LHCN-M2 (cell line): Measurements from ENCODE around the gene NRG2. TPM values are rescaled to one million over a fixed set of nuclear protein-coding genes. Genes with fewer than 3 reads are reported as not detected.
A peak's percentile ranks its signal among the peaks of the same experiment; 100 is the strongest.

Experiments used
- DNase-seq: peaks from one replicate; pipeline ENCODE4 v3.0.0-alpha.2; 2012; ENCODE audit warnings: low read depth
- total RNA-seq: library from RNA; depleted of rRNA; stranded (reverse); fragments of >200 nt; gene quantifications from 2 replicates; pipeline ENCODE4 v1.2.3, GENCODE V29; 2014

NRG2 gene
- total RNA-seq, 1 experiment from 2014 or later: not detected

DNA sequence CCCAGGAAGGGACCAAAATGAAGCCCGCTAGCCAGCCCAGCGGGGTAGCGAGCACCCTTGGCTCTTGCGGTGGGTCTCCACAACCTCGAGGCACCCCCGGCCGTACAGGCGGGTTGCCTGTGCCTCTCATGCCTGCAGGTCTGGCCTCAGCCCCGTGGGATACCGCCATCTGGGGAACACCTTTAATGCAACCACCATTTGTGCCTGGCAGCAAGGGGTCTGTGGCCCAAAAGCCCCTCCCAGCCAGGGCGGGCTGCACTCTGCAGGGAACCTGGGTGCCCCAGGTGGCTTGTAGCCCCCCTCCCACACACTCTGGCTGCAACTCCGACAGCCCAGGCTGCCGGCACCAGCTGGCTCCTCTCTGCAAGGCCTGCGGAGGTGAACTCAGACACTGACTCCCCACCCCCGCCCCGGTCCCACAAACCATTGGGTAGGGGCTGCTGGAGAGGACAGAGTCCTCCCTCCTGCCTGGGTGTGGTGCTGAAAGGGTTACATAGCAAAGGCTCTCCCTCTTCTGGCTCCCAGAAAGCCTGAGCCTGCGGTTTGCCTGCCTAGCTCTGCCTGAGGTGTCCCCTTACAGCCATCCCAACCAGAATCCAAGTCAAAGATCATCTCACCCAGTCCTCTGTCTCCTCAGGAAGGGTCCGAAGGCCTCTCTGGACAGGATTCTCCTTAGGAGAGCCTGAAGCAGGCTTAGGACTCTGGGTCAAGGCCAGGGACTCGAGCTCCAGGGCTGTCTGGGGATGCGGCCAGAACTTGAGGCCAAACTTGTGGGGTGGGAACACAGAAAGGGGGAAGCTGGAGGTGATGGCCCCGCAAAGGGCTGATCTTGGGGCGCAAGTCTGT lies 138.1 kb downstream of the NRG2 start:
- no peak for DNase-seq

DNA sequence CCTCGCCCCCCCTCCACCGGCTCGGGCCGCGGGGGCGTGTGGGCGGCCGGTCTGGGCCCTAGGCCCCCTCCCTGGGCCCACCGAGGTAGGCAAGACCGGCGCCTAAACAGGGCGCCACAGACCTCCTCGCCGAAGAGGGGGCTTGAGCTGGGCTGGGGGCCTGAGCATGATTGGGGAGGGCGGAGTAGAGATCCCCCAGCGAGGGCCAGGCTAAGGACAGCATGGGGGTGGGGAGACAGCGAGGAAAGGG lies 138.6 kb downstream of the NRG2 start:
- DNase-seq: no peak

DNA sequence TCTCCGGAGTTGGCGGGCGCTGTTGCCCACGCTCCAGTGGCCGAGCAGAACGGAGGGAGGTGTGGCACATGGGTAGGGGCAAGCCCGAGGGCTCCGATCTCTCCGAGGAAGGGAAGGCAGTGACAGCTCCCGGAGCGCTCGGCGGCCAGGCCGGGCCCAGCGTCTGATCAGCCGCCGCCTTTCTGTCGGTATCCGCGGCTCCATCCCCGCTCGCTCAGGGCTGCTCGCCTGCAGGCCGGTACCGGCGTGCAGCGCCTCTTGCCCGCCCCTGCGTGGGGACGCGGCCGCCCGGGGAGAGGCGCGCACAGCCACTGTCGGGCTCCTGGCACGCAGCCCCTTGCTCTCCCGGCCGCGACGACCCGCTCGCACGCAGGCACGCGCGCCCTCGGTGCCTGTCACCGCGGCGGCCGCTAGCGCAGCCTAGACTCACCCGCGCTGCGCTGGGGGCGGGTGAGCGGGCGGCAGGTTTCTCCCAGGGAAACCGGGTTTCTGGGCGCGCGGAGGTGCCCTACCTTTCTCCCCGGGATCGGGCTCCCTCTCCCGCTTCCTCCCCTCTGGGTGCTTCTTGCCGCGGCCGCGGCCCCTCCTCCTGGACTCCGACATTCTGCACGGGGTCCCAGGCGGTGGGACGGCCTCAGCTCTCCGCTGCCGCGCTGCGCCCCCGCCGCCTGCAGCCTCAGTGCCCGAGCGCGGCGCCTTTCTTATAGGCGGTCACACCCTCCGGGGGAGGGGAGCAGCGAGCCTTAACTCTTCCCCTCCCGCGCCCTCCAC lies 139.1 kb downstream of the NRG2 start:
- DNase-seq: no peak

- DNase-seq: no peak
These were observed 139.7 kb downstream of the NRG2 start for GRCh38 chr5:139903450-139903794.

- no peak for DNase-seq
These were observed 141.1 kb downstream of the NRG2 start for GRCh38 chr5:139901986-139902385.

GRCh38 chr5:139901251-139901575 lies 141.9 kb downstream of the NRG2 start:
- no peak for DNase-seq

DNA sequence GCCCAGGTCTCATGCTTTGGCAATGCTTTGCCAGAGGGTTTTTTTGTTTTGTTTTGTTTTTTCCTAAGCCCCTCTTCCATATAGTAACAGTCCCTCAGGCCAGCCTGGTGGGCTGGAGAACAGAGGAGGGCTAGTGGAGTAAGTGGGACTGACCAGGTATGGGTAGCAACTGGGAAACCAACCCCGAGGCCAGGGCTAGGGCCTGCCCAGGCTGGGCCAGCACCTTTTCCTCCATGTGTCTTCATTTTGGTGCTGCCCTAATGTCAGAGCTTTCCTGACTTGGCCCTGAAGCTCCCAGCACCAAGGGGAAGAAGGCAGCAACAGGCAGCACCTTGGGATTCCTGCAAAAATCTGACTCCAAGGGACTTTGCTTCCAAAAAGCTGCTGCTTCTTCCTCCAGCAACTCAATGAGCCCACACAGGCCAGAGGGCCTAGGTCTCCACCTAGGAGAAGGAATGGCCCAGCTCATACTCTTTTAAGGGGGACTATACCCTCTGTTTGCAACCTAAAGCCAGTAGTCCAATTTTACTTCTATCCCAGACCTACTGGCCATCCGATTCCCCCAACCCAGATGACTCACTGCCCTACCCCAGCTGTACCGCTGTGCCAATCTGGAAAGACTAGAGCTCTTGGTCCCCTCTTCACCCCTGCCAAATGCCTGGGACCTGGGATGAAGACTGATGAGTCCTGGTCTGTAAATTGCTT lies 142.4 kb downstream of the NRG2 start:
- no peak for DNase-seq

DNA sequence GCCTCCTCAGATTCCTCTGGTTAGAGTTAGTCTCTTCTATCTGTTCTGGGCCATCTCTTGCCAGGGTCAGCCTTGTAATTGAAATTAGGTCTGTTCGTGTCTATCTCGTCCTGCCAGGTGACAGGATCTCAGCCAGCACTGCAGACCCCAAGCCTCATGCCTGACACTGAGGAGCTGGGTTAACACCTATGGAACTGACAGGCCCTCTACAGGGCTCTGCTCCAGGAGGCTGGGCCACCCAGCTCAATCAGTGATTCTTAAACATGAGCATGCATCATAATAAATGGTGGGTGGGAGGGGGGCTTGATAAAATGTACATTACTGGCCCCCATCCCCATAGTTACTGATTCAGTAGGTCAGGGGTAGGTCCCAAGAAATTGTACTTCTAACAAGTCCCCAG lies 144.1 kb downstream of the NRG2 start:
- no peak for DNase-seq

- DNase-seq: no peak
These were observed 145.1 kb downstream of the NRG2 start for GRCh38 chr5:139897982-139898381.

DNA sequence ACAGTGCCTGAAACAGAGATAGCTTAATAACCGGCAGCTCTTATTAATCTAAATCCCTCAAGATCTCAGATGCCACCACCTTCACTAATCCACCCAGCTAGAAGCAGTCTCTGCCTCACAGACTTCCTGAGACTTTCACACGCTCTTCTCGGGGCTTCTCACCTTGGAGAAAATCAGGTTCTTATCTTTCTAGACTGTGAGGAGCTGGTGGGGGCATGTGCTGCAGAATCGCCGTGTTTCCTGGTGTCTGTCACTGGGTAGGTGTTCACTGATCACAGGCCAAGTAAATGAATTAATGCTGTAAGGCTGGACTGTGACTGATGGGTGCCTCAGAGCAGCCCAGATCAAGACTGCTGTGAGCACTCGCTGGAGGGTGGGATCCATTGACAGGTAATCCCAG lies 145.8 kb downstream of the NRG2 start:
- DNase-seq: no peak

GRCh38 chr5:139896718-139897117 lies 146.4 kb downstream of the NRG2 start:
- DNase-seq: no peak

- DNase-seq: no peak
These were observed 147.5 kb downstream of the NRG2 start for GRCh38 chr5:139895647-139896046.

GRCh38 chr5:139895046-139895445 lies 148.1 kb downstream of the NRG2 start:
- no peak for DNase-seq

GRCh38 chr5:139893873-139894272 lies 149.2 kb downstream of the NRG2 start:
- no peak for DNase-seq

DNA sequence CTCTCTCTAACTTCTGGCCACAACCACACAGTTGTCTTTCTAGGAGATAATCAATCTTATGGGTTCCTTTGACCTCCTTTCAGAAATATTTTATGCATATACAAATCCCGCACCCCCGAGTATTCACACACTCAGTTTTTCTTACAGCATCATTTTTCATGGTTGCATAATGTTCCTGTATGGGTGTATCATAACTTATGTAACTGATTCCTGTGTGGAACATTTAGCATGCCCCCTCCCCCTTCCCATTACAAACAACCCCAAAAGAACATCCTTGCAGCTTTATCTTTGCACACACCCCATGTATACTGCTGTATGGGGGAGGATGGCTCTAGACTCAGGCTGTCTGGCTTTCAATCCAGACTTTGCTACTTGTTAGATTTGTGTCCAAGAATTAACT lies 153.7 kb downstream of the NRG2 start:
- DNase-seq: no peak

DNA sequence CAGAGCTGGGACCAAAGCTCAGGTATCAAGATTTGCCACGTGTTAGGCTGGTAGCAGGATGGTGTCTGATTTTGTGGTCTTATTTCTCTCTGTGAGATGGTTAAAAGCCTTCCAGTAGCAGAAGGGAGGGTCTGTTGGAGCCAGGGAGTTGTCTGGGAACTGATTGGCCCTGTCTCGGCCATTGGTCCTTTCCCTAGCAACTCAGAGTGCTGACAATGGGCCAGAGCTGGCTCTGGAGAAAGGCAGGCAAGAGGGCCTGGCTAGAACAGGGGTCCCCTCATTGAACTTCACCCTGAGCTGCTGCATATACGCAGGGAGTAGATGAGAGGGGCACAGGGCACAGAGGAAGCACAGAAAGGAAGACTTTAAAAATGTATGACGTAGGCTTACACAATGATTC lies 154.7 kb downstream of the NRG2 start:
- no peak for DNase-seq

- no peak for DNase-seq
These were observed 156.9 kb downstream of the NRG2 start for GRCh38 chr5:139886213-139886612.

- DNase-seq: no peak
These were observed 157.3 kb downstream of the NRG2 start for GRCh38 chr5:139885857-139886208.

- no peak for DNase-seq
These were observed 157.8 kb downstream of the NRG2 start for GRCh38 chr5:139885172-139885856.

DNA sequence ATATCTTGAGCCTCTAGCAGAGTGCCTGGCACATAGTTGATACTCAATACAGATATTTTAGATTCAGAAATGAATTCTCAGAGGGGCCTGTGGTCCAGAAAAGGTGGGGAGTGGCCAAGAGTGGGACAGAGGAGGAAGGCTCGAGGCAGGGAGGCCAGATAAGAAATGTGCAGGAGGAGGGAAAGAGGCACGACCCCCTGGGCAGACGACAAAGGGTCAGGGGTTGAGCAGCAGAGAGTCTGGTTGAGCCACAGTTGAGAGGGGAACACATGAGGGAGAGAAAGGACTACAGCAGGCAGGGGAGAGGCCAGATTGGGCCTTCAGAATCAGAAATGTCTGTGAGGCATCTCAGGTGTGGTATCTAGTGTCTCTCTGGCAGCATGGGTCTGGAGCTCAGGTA lies 158.4 kb downstream of the NRG2 start:
- DNase-seq: no peak

GRCh38 chr5:139884144-139884543 lies 159.0 kb downstream of the NRG2 start:
- DNase-seq: no peak

DNA sequence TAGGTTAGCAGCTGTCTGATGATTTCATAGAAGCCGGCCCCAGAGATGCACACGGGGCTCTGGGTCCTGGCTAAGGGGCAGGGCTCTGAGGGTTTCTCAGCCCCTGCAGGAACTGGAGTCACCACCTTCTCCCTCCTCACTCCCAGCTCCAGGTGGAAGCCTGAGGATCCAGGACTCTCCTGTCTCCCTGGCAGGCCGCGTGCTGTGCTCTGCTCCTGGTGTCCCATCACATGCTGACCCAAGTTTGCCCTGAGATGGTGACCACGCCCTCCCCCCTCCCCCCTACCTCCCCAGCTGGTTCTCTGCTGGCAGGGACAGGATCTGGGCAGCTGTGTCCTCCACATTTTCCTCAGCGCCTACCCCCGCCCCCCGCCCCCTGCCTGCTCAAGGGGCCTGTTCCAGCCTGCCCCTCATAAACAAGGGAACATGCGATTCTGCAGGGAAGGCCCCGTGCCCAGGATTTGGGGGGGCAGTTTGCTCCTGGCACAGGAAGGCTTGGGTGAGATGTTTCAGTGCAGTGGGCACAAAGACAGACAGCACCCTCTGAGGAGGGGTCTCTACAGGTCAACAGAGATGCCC lies 160.0 kb downstream of the NRG2 start:
- peak; percentile 4 for DNase-seq
